Peyer's patch (tissue), 4 donors: ENCODE measurements around the gene FAF2.

Experiments
- POLR2A ChIP-seq, 2 donors: fragments of 450-650 bp; IDR thresholded peaks; one replicate each; pipeline ENCODE4 v1.5.1; 2017; ENCODE audit warnings: antibody characterized with exemption in 2 of 2, mild to moderate bottlenecking in 2 of 2, moderate library complexity in 2 of 2
- TF ChIP-seq, protein P1 (sequence below), 6 experiments: fragments of 450-650 bp in 4 of 6; fragments of 200-600 bp in 2 of 6; sonication (generic) in 1 of 6; IDR thresholded peaks; one replicate each; pipeline ENCODE4 v1.5.1; 2017 to 2019; ENCODE audit warnings: antibody characterized with exemption in 6 of 6, mild to moderate bottlenecking in 3 of 6, moderate library complexity in 1 of 6

DNA sequence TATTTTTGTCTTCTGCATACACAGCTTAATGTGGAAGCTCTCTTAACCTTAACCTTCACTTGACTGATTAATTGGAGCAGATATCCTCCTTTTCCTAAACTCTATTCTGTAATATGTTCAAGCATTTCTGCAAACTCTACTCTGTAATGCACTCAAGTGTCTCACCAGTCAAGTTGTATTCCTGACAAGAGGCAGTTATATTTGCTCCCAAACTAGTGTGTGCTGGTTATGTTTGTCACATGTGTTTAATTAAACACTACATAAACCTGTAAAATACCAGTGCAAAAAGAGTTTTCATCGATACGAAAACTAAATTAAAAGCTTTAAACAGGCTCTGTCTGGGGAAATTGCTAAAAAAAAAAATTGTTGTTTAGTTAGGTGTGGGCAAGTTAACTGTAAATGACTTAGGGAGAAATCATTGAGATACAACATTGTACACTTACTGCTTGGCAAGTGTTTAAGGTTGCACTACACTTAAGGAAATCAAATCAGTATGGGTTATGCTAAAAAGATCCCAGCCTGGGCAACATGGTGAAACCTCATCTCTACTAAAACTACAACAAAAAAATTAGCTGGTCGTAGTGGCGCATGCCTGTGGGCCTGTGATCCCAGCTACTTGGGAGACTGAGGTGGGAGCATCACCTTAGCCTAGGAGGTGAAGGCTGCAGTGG is 6.7 kb downstream of the FAF2 start:
- TF ChIP-seq, protein P1, sequence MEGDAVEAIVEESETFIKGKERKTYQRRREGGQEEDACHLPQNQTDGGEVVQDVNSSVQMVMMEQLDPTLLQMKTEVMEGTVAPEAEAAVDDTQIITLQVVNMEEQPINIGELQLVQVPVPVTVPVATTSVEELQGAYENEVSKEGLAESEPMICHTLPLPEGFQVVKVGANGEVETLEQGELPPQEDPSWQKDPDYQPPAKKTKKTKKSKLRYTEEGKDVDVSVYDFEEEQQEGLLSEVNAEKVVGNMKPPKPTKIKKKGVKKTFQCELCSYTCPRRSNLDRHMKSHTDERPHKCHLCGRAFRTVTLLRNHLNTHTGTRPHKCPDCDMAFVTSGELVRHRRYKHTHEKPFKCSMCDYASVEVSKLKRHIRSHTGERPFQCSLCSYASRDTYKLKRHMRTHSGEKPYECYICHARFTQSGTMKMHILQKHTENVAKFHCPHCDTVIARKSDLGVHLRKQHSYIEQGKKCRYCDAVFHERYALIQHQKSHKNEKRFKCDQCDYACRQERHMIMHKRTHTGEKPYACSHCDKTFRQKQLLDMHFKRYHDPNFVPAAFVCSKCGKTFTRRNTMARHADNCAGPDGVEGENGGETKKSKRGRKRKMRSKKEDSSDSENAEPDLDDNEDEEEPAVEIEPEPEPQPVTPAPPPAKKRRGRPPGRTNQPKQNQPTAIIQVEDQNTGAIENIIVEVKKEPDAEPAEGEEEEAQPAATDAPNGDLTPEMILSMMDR (IDR thresholded peaks at IDR 0.05): no peak
- TF ChIP-seq POLR2A (IDR thresholded peaks at IDR 0.05): no peak
